ENCODE results near the gene FNDC3B.
"Not testable (repeated sequence)": the region's sequence is repeated elsewhere in the genome, so short reads cannot be mapped to it uniquely, and the experiment has no call there.

Gene FNDC3B

GRCh38 chr3:172076212-172076611, 36.8 kb downstream of the FNDC3B start:
- no peak for DNase-seq

GRCh38 chr3:172077197-172077757, 37.9 kb downstream of the FNDC3B start:
- no peak for DNase-seq

GRCh38 chr3:172078244-172078643, 38.9 kb downstream of the FNDC3B start:
- no peak for DNase-seq

GRCh38 chr3:172078721-172079120, 39.3 kb downstream of the FNDC3B start:
- no peak for DNase-seq

- no peak for DNase-seq
Observed at GRCh38 chr3:172079326-172079976, 40.1 kb downstream of the FNDC3B start.

- no peak for DNase-seq
Observed at GRCh38 chr3:172080503-172080902, 41.1 kb downstream of the FNDC3B start.

- DNase-seq = no peak
Observed at GRCh38 chr3:172082269-172082668, 42.9 kb downstream of the FNDC3B start.

- no peak for DNase-seq
Observed at GRCh38 chr3:172082820-172083513, 43.6 kb downstream of the FNDC3B start.

- no peak for DNase-seq
Observed at GRCh38 chr3:172083995-172084409, 44.6 kb downstream of the FNDC3B start.

GRCh38 chr3:172084871-172085556, 45.6 kb downstream of the FNDC3B start:
- DNase-seq = no peak

- no peak for DNase-seq
Observed at GRCh38 chr3:172085557-172085895, 46.1 kb downstream of the FNDC3B start.

GRCh38 chr3:172086071-172086470, 46.7 kb downstream of the FNDC3B start:
- DNase-seq = no peak

- no peak for DNase-seq
Observed at GRCh38 chr3:172087198-172087597, 47.8 kb downstream of the FNDC3B start.

GRCh38 chr3:172087602-172088580, 48.5 kb downstream of the FNDC3B start:
- no peak for DNase-seq

- no peak for DNase-seq
Observed at GRCh38 chr3:172089250-172089649, 49.9 kb downstream of the FNDC3B start.

- DNase-seq = no peak
Observed at GRCh38 chr3:172090035-172090434, 50.7 kb downstream of the FNDC3B start.

GRCh38 chr3:172092658-172093057, 53.3 kb downstream of the FNDC3B start:
- DNase-seq = no peak

- not testable (repeated sequence) for DNase-seq
Observed at GRCh38 chr3:172093581-172094443, 54.4 kb downstream of the FNDC3B start.

- DNase-seq = no peak
Observed at GRCh38 chr3:172094621-172095557, 55.5 kb downstream of the FNDC3B start.

GRCh38 chr3:172096881-172097420, 57.6 kb downstream of the FNDC3B start:
- no peak for DNase-seq

Measured in activated CD8-positive, alpha-beta memory T cell treated with anti-CD3 and anti-CD28 coated beads for 24 hours (primary cell).